Stimulated activated naive CD4-positive, alpha-beta T cell treated with Interleukin-2 at 50 U/mL for 16 hours (primary cell): ENCODE results near the gene ANKRD28.
"Not testable (repeated sequence)": the region's sequence is repeated elsewhere in the genome, so short reads cannot be mapped to it uniquely, and the experiment has no call there.

Experiments used
- DNase-seq: peaks from one replicate; lab custom pipeline; 2025; lab: John Stamatoyannopoulos, UW

Gene ANKRD28

GRCh38 chr3:15803921-15804320 is 6.1 kb upstream of the ANKRD28 start:
- no peak for DNase-seq

GRCh38 chr3:15801298-15801697 is 3.5 kb upstream of the ANKRD28 start:
- DNase-seq, result no peak

- no peak for DNase-seq
Measured at GRCh38 chr3:15800780-15801179, 3.0 kb upstream of the ANKRD28 start.

- DNase-seq, result no peak
Measured at GRCh38 chr3:15800327-15800726, 2.5 kb upstream of the ANKRD28 start.

GRCh38 chr3:15798533-15799245 is 910 bp upstream of the ANKRD28 start:
- no peak for DNase-seq

GRCh38 chr3:15796771-15797641 is 773 bp downstream of the ANKRD28 start:
- no peak for DNase-seq

- DNase-seq, result no peak
Measured at GRCh38 chr3:15796331-15796730, 1.4 kb downstream of the ANKRD28 start.

- DNase-seq, result no peak
Measured at GRCh38 chr3:15795651-15796308, 2.0 kb downstream of the ANKRD28 start.

- DNase-seq, result no peak
Measured at GRCh38 chr3:15794842-15795650, 2.7 kb downstream of the ANKRD28 start.

GRCh38 chr3:15794303-15794771 is 3.4 kb downstream of the ANKRD28 start:
- no peak for DNase-seq

GRCh38 chr3:15791525-15791924 is 6.3 kb downstream of the ANKRD28 start:
- DNase-seq, result no peak

GRCh38 chr3:15787941-15788340 is 9.8 kb downstream of the ANKRD28 start:
- DNase-seq, result no peak

GRCh38 chr3:15787526-15787925 is 10.3 kb downstream of the ANKRD28 start:
- DNase-seq, result no peak

GRCh38 chr3:15783361-15783969 is 14.3 kb downstream of the ANKRD28 start:
- DNase-seq, result no peak

- no peak for DNase-seq
Measured at GRCh38 chr3:15782429-15782828, 15.3 kb downstream of the ANKRD28 start.

GRCh38 chr3:15781637-15782402 is 16.0 kb downstream of the ANKRD28 start:
- no peak for DNase-seq

GRCh38 chr3:15781131-15781530 is 16.6 kb downstream of the ANKRD28 start:
- DNase-seq, result no peak

GRCh38 chr3:15779111-15779510 is 18.7 kb downstream of the ANKRD28 start:
- no peak for DNase-seq

- no peak for DNase-seq
Measured at GRCh38 chr3:15778332-15778858, 19.4 kb downstream of the ANKRD28 start.

GRCh38 chr3:15774931-15775560 is 22.7 kb downstream of the ANKRD28 start:
- not testable (repeated sequence) for DNase-seq
